HCT116 (cell line): ENCODE data around the gene TMEM11.

Experiments
- CBX3 ChIP-seq: IDR thresholded peaks from 2 replicates; pipeline ENCODE4 v1.6.1; 2012; ENCODE audit warnings: low read depth
- CTCF ChIP-seq, 3 experiments: fragments of 200-600 bp in 1 of 3; sonication (generic) in 1 of 3; IDR thresholded peaks in 2 of 3; conservative IDR thresholded peaks in 1 of 3; 2 replicates each; pipeline ENCODE4 v1.5.1; 2012 to 2017; ENCODE audit warnings: low read depth in 2 of 3, low read length in 2 of 3, antibody characterized with exemption in 1 of 3, borderline replicate concordance in 1 of 3, control low read depth in 1 of 3, mild to moderate bottlenecking in 1 of 3, mixed read lengths in 1 of 3, mixed run types in 1 of 3, moderate library complexity in 1 of 3; ENCODE audit not compliant: insufficient read depth in 1 of 3
- EZH2 ChIP-seq: fragments of 200-600 bp; sonication (generic); IDR thresholded peaks from 2 replicates; pipeline ENCODE4 v1.6.1; 2017; ENCODE audit warnings: antibody characterized with exemption, mixed run types
- EZH2phosphoT487 ChIP-seq: fragments of 200-600 bp; IDR thresholded peaks from 2 replicates; pipeline ENCODE4 v1.6.1; 2018; ENCODE audit warnings: antibody characterized with exemption, borderline replicate concordance
- JUND ChIP-seq: IDR thresholded peaks from 2 replicates; pipeline ENCODE4 v1.6.1; 2012
- POLR2A ChIP-seq: IDR thresholded peaks from 2 replicates; pipeline ENCODE4 v1.7.0; 2011; ENCODE audit warnings: borderline replicate concordance; ENCODE audit not compliant: insufficient read depth, insufficient read length; ENCODE audit errors: extremely low read depth
- POLR2AphosphoS5 ChIP-seq: IDR thresholded peaks from 2 replicates; pipeline ENCODE4 v1.6.1; 2011; ENCODE audit warnings: mild to moderate bottlenecking, low read depth, low read length, moderate library complexity
- SRF ChIP-seq: IDR thresholded peaks from 2 replicates; pipeline ENCODE4 v1.6.1; 2012; ENCODE audit warnings: low read depth
- ZBTB33 ChIP-seq: IDR thresholded peaks from 2 replicates; pipeline ENCODE4 v1.6.1; 2011; ENCODE audit warnings: mild to moderate bottlenecking, low read length, moderate library complexity; ENCODE audit not compliant: insufficient replicate concordance; ENCODE audit errors: extremely low read depth
- ZFX ChIP-seq: fragments of 450-650 bp; IDR thresholded peaks from 2 replicates; pipeline ENCODE4 v1.6.1; 2017

DNA sequence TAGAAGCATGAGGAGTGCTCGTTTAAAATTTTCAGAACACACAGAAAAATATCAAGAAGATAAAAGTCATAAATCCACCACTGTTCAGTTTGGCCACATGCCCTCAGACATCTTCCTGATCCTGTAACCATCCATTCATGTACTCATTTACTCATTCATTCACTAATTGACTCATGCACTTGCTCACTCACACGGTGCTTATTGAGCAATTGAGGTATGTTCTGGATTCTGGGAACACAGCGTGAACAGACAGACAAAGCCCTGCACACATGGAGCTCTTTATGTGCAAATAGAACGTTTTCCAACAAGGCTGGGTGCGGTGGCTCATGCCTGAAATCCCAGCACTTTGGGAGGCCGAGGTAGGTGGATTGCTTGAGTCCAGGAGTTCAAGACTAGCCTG, 49.4 kb upstream of the TMEM11 start:
- TF ChIP-seq POLR2AphosphoS5 (no peak), ZFX (no peak), ZBTB33 (no peak), CTCF (IDR thresholded peaks at IDR 0.05 in 2 of 3, conservative IDR thresholded peaks at IDR 0.05 in 1 of 3; ENCODE audit: borderline replicate concordance in 1 of 3, insufficient read depth in 1 of 3, low read depth in 2 of 3, low read length in 2 of 3) (no peak), JUND (no peak), POLR2A (no peak), SRF (no peak), EZH2 (no peak), CBX3 (no peak), EZH2phosphoT487 (no peak)
